Activated CD8-positive, alpha-beta T cell treated with anti-CD3 and anti-CD28 coated beads for 36 hours (primary cell): ENCODE data around the gene DNAAF3. TPM values are rescaled to one million over a fixed set of nuclear protein-coding genes. Genes with fewer than 3 reads are reported as not detected.

Experiments used
- ATAC-seq: fragments of 200-7000 bp; cut with Tn5 transposase; one replicate; pipeline ENCODE4 v1.10.0; 2021; ENCODE audit warnings: mild to moderate bottlenecking, moderate library complexity
- CTCF ChIA-PET: fragments of 350-600 bp; sonication (Branson Sonifier 250); formaldehyde crosslinking; loops from one replicate; lab custom pipeline; 2021; ENCODE audit warnings: antibody characterized with exemption; lab: Charles Lee
- POLR2A ChIA-PET: fragments of 350-600 bp; sonication (Branson Sonifier 250); formaldehyde crosslinking; loops from one replicate; lab custom pipeline; 2021; ENCODE audit warnings: antibody characterized with exemption; lab: Charles Lee
- DNase-seq: peaks from one replicate; pipeline ENCODE4 v3.0.0-alpha.2; 2020
- H3K27ac Mint-ChIP-seq: one replicate; pipeline ENCODE4 v1.8.0; 2021; ENCODE audit warnings: mild to moderate bottlenecking, mixed read lengths
- H3K27me3 Mint-ChIP-seq: one replicate; pipeline ENCODE4 v1.8.0; 2021; ENCODE audit warnings: mixed read lengths
- H3K36me3 Mint-ChIP-seq: one replicate; pipeline ENCODE4 v1.8.0; 2021; ENCODE audit warnings: low read depth, mixed read lengths
- H3K4me1 Mint-ChIP-seq: one replicate; pipeline ENCODE4 v1.8.0; 2021; ENCODE audit warnings: low read depth, mixed read lengths
- H3K4me3 Mint-ChIP-seq: one replicate; pipeline ENCODE4 v1.8.0; 2021; ENCODE audit warnings: mild to moderate bottlenecking, moderate library complexity, mixed read lengths
- H3K9me3 Mint-ChIP-seq: one replicate; pipeline ENCODE4 v1.8.0; 2021; ENCODE audit warnings: mixed read lengths
- CTCF ChIP-seq: fragments of 200-600 bp; IDR thresholded peaks from one replicate; pipeline ENCODE4 v1.8.0; 2022; ENCODE audit warnings: antibody characterized with exemption, mild to moderate bottlenecking
- intact Hi-C: fragments of 100-400 bp; cut with micrococcal nuclease; formaldehyde crosslinking; loops from one replicate; pipeline ENCODE4 v1.10.0; 2022
- microRNA-seq: library from miRNA; unstranded; fragments of <30 nt; microRNA quantifications from one replicate; pipeline ENCODE4 v1.2.0, GENCODE V29; 2022; ENCODE audit warnings: borderline microRNAs expressed, borderline replicate concordance
- total RNA-seq, 2 experiments: library from RNA; stranded (reverse); gene quantifications; one replicate each; pipeline ENCODE4 v1.2.3, GENCODE V29; 2021

The DNAAF3 gene
- total RNA-seq, 2 experiments from 2014 or later, result not detected

- H3K27ac Mint-ChIP-seq, result no peak overlapping the region
Observed at GRCh38 chr19:55109527-55110291, 56.7 kb downstream of the DNAAF3 start.

More at GRCh38 chr19:55109527-55110291, 56.7 kb downstream of the DNAAF3 start:
- peaks cover 19% of the 10 kb centered on the region for H3K36me3 Mint-ChIP-seq
- ATAC-seq (no peak), DNase-seq (no peak)
- H3K4me3 Mint-ChIP-seq, result no peak overlapping the region
- CTCF ChIA-PET, result no interaction called here
- POLR2A ChIA-PET, result no interaction called here
- intact Hi-C loops, result no loop called here
- no peaks in the 10 kb centered on the region for H3K9me3 Mint-ChIP-seq
- peaks cover 4% of the 10 kb centered on the region for H3K4me1 Mint-ChIP-seq
- TF ChIP-seq CTCF, result no peak
- H3K27me3 Mint-ChIP-seq, result no peaks in the 10 kb centered on the region

Small RNA genes within 50 kb of the gene (microRNA-seq; reads per million reads assigned to microRNA genes)
- gene MIR7975, result not detected

Other genes with a start within 250 kb of the DNAAF3 start
- gene NLRP7, start 219.1 kb downstream of the DNAAF3 start, total RNA-seq, result not detected
- 10 to 100 TPM in 1 of 2 experiments, 1 to 10 TPM in 1; 9.5 to 11.7 TPM for gene NLRP2, start 200.2 kb downstream of the DNAAF3 start, total RNA-seq
- under 1 TPM; 0.14 to 0.27 TPM for gene GP6, start 128.3 kb downstream of the DNAAF3 start, total RNA-seq
- gene RDH13, start 103.5 kb downstream of the DNAAF3 start, total RNA-seq, result 10 to 100 TPM; 17.3 to 18.2 TPM
- 1 to 10 TPM; 2.8 to 3.2 TPM for gene EPS8L1, start 90.7 kb downstream of the DNAAF3 start, total RNA-seq
- 10 to 100 TPM; 55.4 to 55.8 TPM for gene PPP1R12C, start 49.0 kb downstream of the DNAAF3 start, total RNA-seq
- gene TNNT1, start 17.4 kb downstream of the DNAAF3 start, total RNA-seq, result not detected
- gene TNNI3, start 8.9 kb downstream of the DNAAF3 start, total RNA-seq, result not detected
- not detected for gene SYT5, start 13.7 kb upstream of the DNAAF3 start, total RNA-seq
- gene PTPRH, start 42.9 kb upstream of the DNAAF3 start, total RNA-seq, result not detected
- 1 to 10 TPM; 5.8 to 6.2 TPM for gene TMEM86B, start 62.1 kb upstream of the DNAAF3 start, total RNA-seq
- 100 to 1,000 TPM; 197 to 207 TPM for gene PPP6R1, start 92.4 kb upstream of the DNAAF3 start, total RNA-seq
- gene HSPBP1, start 113.5 kb upstream of the DNAAF3 start, total RNA-seq, result 10 to 100 TPM; 46.4 to 47.1 TPM
- 1 to 10 TPM; 5.1 to 5.8 TPM for gene BRSK1, start 117.4 kb upstream of the DNAAF3 start, total RNA-seq
- not detected for gene TMEM150B, start 158.7 kb upstream of the DNAAF3 start, total RNA-seq
- 10 to 100 TPM; 32.6 to 33.1 TPM for gene KMT5C, start 173.3 kb upstream of the DNAAF3 start, total RNA-seq
- gene COX6B2, start 188.1 kb upstream of the DNAAF3 start, total RNA-seq, result not detected
- not detected for gene GARIN5B, start 196.6 kb upstream of the DNAAF3 start, total RNA-seq
- under 1 TPM in 1 of 2 experiments, not detected in 1; 0.18 TPM for gene IL11, start 203.8 kb upstream of the DNAAF3 start, total RNA-seq
- gene TMEM190, start 210.2 kb upstream of the DNAAF3 start, total RNA-seq, result not detected
- 10 to 100 TPM in 1 of 2 experiments, 1 to 10 TPM in 1; 9.4 to 10.6 TPM for gene TMEM238, start 217.7 kb upstream of the DNAAF3 start, total RNA-seq
- gene RPL28, start 219.3 kb upstream of the DNAAF3 start, total RNA-seq, result 1,000 to 10,000 TPM; 3,001 to 3,058 TPM
- gene UBE2S, start 241.2 kb upstream of the DNAAF3 start, total RNA-seq, result 100 to 1,000 TPM; 229 to 241 TPM